Loucy (cell line): Measurements from ENCODE around the gene SLC25A6.
"Not testable (repeated sequence)": the region's sequence is repeated elsewhere in the genome, so short reads cannot be mapped to it uniquely, and the experiment has no call there.

ENCODE experiments used
- H2AFZ ChIP-seq: fragments of 200-600 bp; sonication (generic); 2 replicates; pipeline ENCODE4 v1.6.0; 2016; ENCODE audit warnings: antibody characterized with exemption, mild to moderate bottlenecking, low read length, moderate library complexity
- H3F3A ChIP-seq: fragments of 200-600 bp; 2 replicates; pipeline ENCODE4 v1.6.0; 2016; ENCODE audit warnings: antibody characterized with exemption, low read depth, mild to moderate bottlenecking
- H3K27me3 ChIP-seq: fragments of 200-600 bp; sonication (generic); 2 replicates; pipeline ENCODE4 v1.6.1; 2014; ENCODE audit warnings: low read length, mild to moderate bottlenecking; ENCODE audit not compliant: insufficient read depth, poor library complexity, severe bottlenecking
- H3K36me3 ChIP-seq: fragments of 200-600 bp; sonication (generic); 2 replicates; pipeline ENCODE4 v1.6.1; 2016; ENCODE audit warnings: low read length; ENCODE audit not compliant: insufficient read depth
- H3K4me1 ChIP-seq: fragments of 200-600 bp; sonication (generic); 2 replicates; pipeline ENCODE4 v1.5.1; 2014; ENCODE audit warnings: low read length, mild to moderate bottlenecking; ENCODE audit not compliant: insufficient read depth, poor library complexity, severe bottlenecking
- H3K4me2 ChIP-seq: fragments of 200-600 bp; sonication (generic); 2 replicates; pipeline ENCODE4 v1.6.0; 2014; ENCODE audit warnings: antibody characterized with exemption, low read length, low read depth, mild to moderate bottlenecking; ENCODE audit not compliant: poor library complexity, severe bottlenecking
- H3K4me3 ChIP-seq: fragments of 200-600 bp; sonication (generic); 2 replicates; pipeline ENCODE4 v1.5.1; 2014; ENCODE audit warnings: low read length, mild to moderate bottlenecking, mixed read lengths; ENCODE audit not compliant: poor library complexity, severe bottlenecking
- H3K79me2 ChIP-seq: fragments of 200-600 bp; sonication (generic); 2 replicates; pipeline ENCODE4 v1.6.1; 2014; ENCODE audit warnings: low read length; ENCODE audit not compliant: insufficient read depth
- H3K9ac ChIP-seq: fragments of 200-600 bp; sonication (generic); 2 replicates; pipeline ENCODE4 v1.6.0; 2014; ENCODE audit warnings: mild to moderate bottlenecking, low read depth, low read length, moderate library complexity; ENCODE audit not compliant: poor library complexity, severe bottlenecking
- H3K9me2 ChIP-seq: fragments of 200-600 bp; sonication (generic); replicated peaks from 2 replicates; pipeline ENCODE4 v1.6.1; 2016; ENCODE audit warnings: low read depth, low read length, mixed read lengths
- H3K9me3 ChIP-seq: fragments of 200-600 bp; sonication (generic); 2 replicates; pipeline ENCODE4 v1.6.1; 2014; ENCODE audit warnings: mild to moderate bottlenecking, antibody characterized with exemption, low read length, low read depth; ENCODE audit not compliant: insufficient read depth
- H4K20me1 ChIP-seq: fragments of 200-600 bp; sonication (generic); 2 replicates; pipeline ENCODE4 v1.6.0; 2014; ENCODE audit warnings: antibody characterized with exemption, low read length, mild to moderate bottlenecking; ENCODE audit not compliant: insufficient read depth, poor library complexity, severe bottlenecking
- EZH2phosphoT487 ChIP-seq: fragments of 200-600 bp; IDR thresholded peaks from 2 replicates; pipeline ENCODE4 v1.6.1; 2018; ENCODE audit warnings: antibody characterized with exemption, mild to moderate bottlenecking, moderate library complexity, borderline replicate concordance
- TF ChIP-seq, protein P1 (sequence below): fragments of 200-600 bp; sonication (generic); conservative IDR thresholded peaks from 2 replicates; pipeline ENCODE4 v1.5.1; 2014; ENCODE audit warnings: mild to moderate bottlenecking, antibody characterized with exemption, low read length

The SLC25A6 gene

GRCh38 chrX:1354036-1355019 is 37.6 kb downstream of the SLC25A6 start:
- Histone ChIP-seq H3K4me2 (no peak overlapping the region), H2AFZ (no peak overlapping the region), H4K20me1 (no peaks in the 10 kb centered on the region), H3K9me3 (no peaks in the 10 kb centered on the region), H3K79me2 (no peaks in the 10 kb centered on the region), H3K36me3 (no peaks in the 10 kb centered on the region), H3K9me2 (no peaks in the 10 kb centered on the region), H3F3A (no peaks in the 10 kb centered on the region), H3K27me3 (no peaks in the 10 kb centered on the region), H3K4me3 (no peak overlapping the region), H3K9ac (no peak overlapping the region), H3K4me1 (no peaks in the 10 kb centered on the region)
- no peak for TF ChIP-seq EZH2phosphoT487
- TF ChIP-seq, protein P1, sequence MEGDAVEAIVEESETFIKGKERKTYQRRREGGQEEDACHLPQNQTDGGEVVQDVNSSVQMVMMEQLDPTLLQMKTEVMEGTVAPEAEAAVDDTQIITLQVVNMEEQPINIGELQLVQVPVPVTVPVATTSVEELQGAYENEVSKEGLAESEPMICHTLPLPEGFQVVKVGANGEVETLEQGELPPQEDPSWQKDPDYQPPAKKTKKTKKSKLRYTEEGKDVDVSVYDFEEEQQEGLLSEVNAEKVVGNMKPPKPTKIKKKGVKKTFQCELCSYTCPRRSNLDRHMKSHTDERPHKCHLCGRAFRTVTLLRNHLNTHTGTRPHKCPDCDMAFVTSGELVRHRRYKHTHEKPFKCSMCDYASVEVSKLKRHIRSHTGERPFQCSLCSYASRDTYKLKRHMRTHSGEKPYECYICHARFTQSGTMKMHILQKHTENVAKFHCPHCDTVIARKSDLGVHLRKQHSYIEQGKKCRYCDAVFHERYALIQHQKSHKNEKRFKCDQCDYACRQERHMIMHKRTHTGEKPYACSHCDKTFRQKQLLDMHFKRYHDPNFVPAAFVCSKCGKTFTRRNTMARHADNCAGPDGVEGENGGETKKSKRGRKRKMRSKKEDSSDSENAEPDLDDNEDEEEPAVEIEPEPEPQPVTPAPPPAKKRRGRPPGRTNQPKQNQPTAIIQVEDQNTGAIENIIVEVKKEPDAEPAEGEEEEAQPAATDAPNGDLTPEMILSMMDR: no peak

GRCh38 chrX:1351981-1352714 is 39.8 kb downstream of the SLC25A6 start:
- Histone ChIP-seq H3F3A (no peaks in the 10 kb centered on the region), H2AFZ (no peak overlapping the region), H3K9me3 (no peaks in the 10 kb centered on the region), H3K27me3 (no peaks in the 10 kb centered on the region), H3K9me2 (no peaks in the 10 kb centered on the region), H3K36me3 (no peaks in the 10 kb centered on the region), H3K4me3 (no peak overlapping the region), H3K4me2 (no peak overlapping the region), H4K20me1 (no peaks in the 10 kb centered on the region), H3K4me1 (no peaks in the 10 kb centered on the region), H3K9ac (no peak overlapping the region), H3K79me2 (no peaks in the 10 kb centered on the region)
- no peak for TF ChIP-seq EZH2phosphoT487
- TF ChIP-seq, protein P1: no peak

GRCh38 chrX:1349606-1350005 is 42.3 kb downstream of the SLC25A6 start:
- not testable (repeated sequence) for H4K20me1 ChIP-seq, H2AFZ ChIP-seq, H3K36me3 ChIP-seq, H3K4me3 ChIP-seq, H3K4me2 ChIP-seq, H3K27me3 ChIP-seq, H3F3A ChIP-seq, H3K4me1 ChIP-seq, H3K79me2 ChIP-seq, H3K9me3 ChIP-seq, H3K9ac ChIP-seq, H3K9me2 ChIP-seq
